Measurements from ENCODE around the gene BANP. TPM values are rescaled to one million over a fixed set of nuclear protein-coding genes. Genes with fewer than 3 reads are reported as not detected.

Gene BANP
- total RNA-seq, 2 experiments from 2014 or later: 39.6 to 58.0 TPM

DNA sequence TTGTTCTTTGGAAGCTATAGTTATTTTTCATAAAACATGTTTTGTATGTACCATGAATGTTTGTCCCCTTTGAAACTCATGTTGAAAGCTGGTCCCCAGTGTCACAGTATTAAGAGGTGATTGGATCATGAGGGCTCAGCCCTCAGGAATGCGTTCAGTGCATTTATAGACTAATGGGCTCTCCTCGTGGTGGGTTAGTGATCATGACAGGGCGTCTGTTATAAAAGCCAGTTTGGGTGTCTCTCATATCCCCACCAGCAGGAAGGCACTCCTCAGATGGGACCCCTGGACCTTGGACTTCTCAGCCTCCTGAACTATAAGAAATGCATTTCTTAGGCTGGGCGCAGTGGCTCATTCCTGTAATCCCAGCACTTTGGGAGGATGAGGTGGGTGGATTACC is 10.4 kb downstream of the BANP start:
- no peak overlapping the region for H3K27ac ChIP-seq (ENCODE audit: low read depth, low read length, poor library complexity, severe bottlenecking)
- peaks cover 26% of the 10 kb centered on the region; the same call in 1 of the 2 replicates for H3K36me3 ChIP-seq (ENCODE audit: insufficient read depth, low read length)
- no peak overlapping the region for H3K4me2 ChIP-seq (ENCODE audit: low read length)
- peaks cover 67% of the 10 kb centered on the region for H3K79me2 ChIP-seq (ENCODE audit: insufficient read depth, low read depth, low read length)
- DNase-seq (ENCODE audit: low spot score): no peak
- intact Hi-C loops (cut with micrococcal nuclease; ENCODE audit: unreplicated experiment): no loop called here
- no peak overlapping the region for H2AFZ ChIP-seq (ENCODE audit: low read length)
- TF ChIP-seq, protein P1, sequence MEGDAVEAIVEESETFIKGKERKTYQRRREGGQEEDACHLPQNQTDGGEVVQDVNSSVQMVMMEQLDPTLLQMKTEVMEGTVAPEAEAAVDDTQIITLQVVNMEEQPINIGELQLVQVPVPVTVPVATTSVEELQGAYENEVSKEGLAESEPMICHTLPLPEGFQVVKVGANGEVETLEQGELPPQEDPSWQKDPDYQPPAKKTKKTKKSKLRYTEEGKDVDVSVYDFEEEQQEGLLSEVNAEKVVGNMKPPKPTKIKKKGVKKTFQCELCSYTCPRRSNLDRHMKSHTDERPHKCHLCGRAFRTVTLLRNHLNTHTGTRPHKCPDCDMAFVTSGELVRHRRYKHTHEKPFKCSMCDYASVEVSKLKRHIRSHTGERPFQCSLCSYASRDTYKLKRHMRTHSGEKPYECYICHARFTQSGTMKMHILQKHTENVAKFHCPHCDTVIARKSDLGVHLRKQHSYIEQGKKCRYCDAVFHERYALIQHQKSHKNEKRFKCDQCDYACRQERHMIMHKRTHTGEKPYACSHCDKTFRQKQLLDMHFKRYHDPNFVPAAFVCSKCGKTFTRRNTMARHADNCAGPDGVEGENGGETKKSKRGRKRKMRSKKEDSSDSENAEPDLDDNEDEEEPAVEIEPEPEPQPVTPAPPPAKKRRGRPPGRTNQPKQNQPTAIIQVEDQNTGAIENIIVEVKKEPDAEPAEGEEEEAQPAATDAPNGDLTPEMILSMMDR (conservative IDR thresholded peaks at IDR 0.05; ENCODE audit: low read length): no peak
- TF ChIP-seq EZH2phosphoT487 (IDR thresholded peaks at IDR 0.05; ENCODE audit: borderline replicate concordance, low read depth, low read length): no peak
- H3K9me2 ChIP-seq (ENCODE audit: insufficient read depth, low read length): no peaks in the 10 kb centered on the region
- H3K4me3 ChIP-seq (ENCODE audit: low read depth, low read length, poor library complexity, severe bottlenecking): no peak overlapping the region
- peaks cover 4% of the 10 kb centered on the region for H3K4me1 ChIP-seq (ENCODE audit: insufficient read depth, low read length, poor library complexity, severe bottlenecking)
- ChIA-PET POLR2A (interaction anchor here (1.1 to 1.2 kb wide), 3 partner anchors 9 to 13 kb away, joined by 3 to 6 read pairs (median 4); no protein-coding TSS in a partner anchor), CTCF (ENCODE audit: unreplicated experiment) (no interaction called here)
- H3K9me3 ChIP-seq (ENCODE audit: low read length): no peaks in the 10 kb centered on the region
- H4K20me1 ChIP-seq (ENCODE audit: insufficient read depth, low read length): no peaks in the 10 kb centered on the region
- no TSS peak for BruUV-seq (replicated peaks)

DNA sequence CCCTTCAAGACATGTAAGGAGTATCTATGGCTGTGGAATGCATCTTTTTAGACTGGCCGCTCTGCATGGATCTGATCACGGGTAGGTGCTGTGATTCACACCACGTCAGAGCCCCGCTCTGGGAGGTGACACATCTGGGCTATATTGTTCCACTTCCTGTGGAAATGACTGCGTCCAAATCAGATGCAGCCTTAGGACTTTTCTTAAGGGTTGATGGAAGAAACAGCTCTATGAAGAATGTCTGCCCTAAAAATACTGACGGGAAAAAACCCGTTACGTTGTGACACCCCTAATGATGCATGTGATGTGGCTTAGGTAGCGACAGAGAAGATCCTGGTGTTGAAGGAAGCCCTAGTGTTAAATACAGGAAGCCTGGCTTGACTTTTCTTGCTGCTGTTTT is 12.2 kb downstream of the BANP start:
- ChIA-PET POLR2A (no interaction called here), CTCF (ENCODE audit: unreplicated experiment) (no interaction called here)
- no TSS peak for BruUV-seq (replicated peaks)
- Histone ChIP-seq H3K79me2 (ENCODE audit: insufficient read depth, low read depth, low read length) (peaks cover 59% of the 10 kb centered on the region; the same call in 1 of the 2 replicates), H3K4me1 (ENCODE audit: insufficient read depth, low read length, poor library complexity, severe bottlenecking) (no peaks in the 10 kb centered on the region), H3K36me3 (ENCODE audit: insufficient read depth, low read length) (peaks cover 9% of the 10 kb centered on the region; the same call in 1 of the 2 replicates), H3K27ac (ENCODE audit: low read depth, low read length, poor library complexity, severe bottlenecking) (no peak overlapping the region), H4K20me1 (ENCODE audit: insufficient read depth, low read length) (no peaks in the 10 kb centered on the region), H3K9me2 (ENCODE audit: insufficient read depth, low read length) (no peaks in the 10 kb centered on the region), H2AFZ (ENCODE audit: low read length) (no peak overlapping the region), H3K9me3 (ENCODE audit: low read length) (no peaks in the 10 kb centered on the region), H3K4me3 (ENCODE audit: low read depth, low read length, poor library complexity, severe bottlenecking) (no peak overlapping the region), H3K4me2 (ENCODE audit: low read length) (no peak overlapping the region)
- intact Hi-C loops (cut with micrococcal nuclease; ENCODE audit: unreplicated experiment): no loop called here
- no peak for DNase-seq (ENCODE audit: low spot score)
- TF ChIP-seq, protein P1 (conservative IDR thresholded peaks at IDR 0.05; ENCODE audit: low read length): no peak

DNA sequence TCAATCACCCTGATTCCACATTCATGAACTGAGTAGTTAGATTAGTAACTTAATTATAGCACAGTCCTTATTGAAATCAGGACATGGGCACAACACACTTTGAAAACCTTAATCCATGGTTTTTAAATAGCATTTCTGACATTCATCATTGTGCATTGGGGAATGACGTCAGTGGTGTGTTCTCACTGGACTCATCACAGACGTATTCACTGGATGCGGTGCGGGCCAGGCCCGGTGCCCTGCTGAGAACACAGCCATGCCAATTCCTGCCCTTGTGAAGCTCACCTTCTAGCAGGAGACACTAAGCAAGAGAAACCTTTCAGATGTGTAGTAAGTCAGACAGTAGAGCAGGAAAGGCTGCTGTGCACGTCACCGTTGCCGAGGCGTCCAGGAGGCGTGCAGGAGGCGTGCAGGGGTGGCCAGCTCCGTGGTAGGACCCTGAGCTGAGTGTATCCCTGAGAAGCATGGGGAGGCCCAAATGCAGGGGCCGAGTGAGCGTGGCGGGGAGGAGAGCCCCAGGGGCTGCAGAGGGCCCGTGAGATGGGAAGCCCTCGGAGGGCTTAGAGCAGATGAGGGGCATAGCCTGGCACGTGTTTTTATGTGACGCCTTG is 12.9 kb downstream of the BANP start:
- DNase-seq (ENCODE audit: low spot score): no peak
- no peaks in the 10 kb centered on the region for H3K9me3 ChIP-seq (ENCODE audit: low read length)
- H3K4me1 ChIP-seq (ENCODE audit: insufficient read depth, low read length, poor library complexity, severe bottlenecking): no peaks in the 10 kb centered on the region
- intact Hi-C loops (cut with micrococcal nuclease; ENCODE audit: unreplicated experiment): no loop called here
- no peak overlapping the region for H3K4me2 ChIP-seq (ENCODE audit: low read length)
- no peaks in the 10 kb centered on the region for H4K20me1 ChIP-seq (ENCODE audit: insufficient read depth, low read length)
- no TSS peak for BruUV-seq (replicated peaks)
- no peak overlapping the region for H3K4me3 ChIP-seq (ENCODE audit: low read depth, low read length, poor library complexity, severe bottlenecking)
- H3K36me3 ChIP-seq (ENCODE audit: insufficient read depth, low read length): peaks cover 9% of the 10 kb centered on the region; the same call in 1 of the 2 replicates
- POLR2A ChIA-PET: no interaction called here
- H3K79me2 ChIP-seq (ENCODE audit: insufficient read depth, low read depth, low read length): peaks cover 59% of the 10 kb centered on the region; the same call in 1 of the 2 replicates
- CTCF ChIA-PET (ENCODE audit: unreplicated experiment): no interaction called here
- H3K27ac ChIP-seq (ENCODE audit: low read depth, low read length, poor library complexity, severe bottlenecking): no peak overlapping the region
- no peak overlapping the region for H2AFZ ChIP-seq (ENCODE audit: low read length)
- H3K9me2 ChIP-seq (ENCODE audit: insufficient read depth, low read length): no peaks in the 10 kb centered on the region
- no peak for TF ChIP-seq EZH2phosphoT487 (IDR thresholded peaks at IDR 0.05; ENCODE audit: borderline replicate concordance, low read depth, low read length)
- TF ChIP-seq, protein P1 (conservative IDR thresholded peaks at IDR 0.05; ENCODE audit: low read length): no peak
